ENCODE data around the gene TGFBR3L. TPM values are rescaled to one million over a fixed set of nuclear protein-coding genes. Genes with fewer than 3 reads are reported as not detected.
A peak's percentile ranks its signal among the peaks of the same experiment; 100 is the strongest.

Gene TGFBR3L
- total RNA-seq, 1 experiment from 2014 or later = 4.1 TPM

DNA sequence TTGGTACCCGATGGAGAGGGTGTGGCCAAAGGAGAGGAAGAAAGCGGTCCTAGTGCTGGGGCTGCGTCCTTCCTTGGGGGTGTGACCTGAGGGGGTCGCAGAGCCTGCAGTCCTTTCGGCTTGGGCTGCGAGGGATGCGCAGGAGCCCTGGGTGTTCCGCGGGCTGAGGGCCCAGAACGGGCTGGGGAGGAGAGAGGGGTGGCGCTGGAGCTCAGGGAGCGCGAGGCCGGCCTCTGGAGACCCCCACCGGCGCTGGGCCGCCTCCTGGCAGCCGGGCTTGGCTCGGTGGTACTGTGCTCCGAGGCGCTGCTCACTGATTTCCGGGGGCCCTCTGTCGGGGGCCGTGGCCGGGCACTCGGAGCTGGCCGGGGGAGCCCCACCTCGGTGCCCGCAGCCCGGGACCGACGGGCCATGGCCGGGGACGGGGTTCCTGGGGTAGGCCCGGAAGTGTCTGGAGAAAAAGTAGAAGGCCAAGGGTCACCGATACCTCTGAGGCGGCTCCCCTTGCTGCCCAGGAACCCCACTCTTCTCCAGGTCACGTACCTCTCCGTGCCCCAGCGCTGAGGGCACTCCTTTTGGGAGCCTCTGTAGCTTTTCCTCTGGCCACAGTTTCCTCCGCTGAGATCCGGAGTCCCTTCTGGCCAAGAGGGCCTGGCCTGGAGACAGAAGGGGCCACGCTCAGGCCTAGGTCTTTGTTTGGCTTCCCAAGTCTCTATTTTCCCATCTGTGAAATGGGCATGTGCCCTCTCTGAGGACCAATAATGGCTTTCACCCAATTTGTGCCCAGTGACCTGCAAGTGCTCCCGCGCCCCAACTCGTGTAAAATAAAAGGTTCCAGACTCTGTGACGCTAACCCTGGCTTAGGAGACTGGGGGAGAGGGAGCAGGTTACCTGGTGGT lies 42.1 kb upstream of the TGFBR3L start:
- Mint-ChIP-seq H3K4me3 (peak overlapping the region; percentile 62), H3K36me3 (no peaks in the 10 kb centered on the region), H3K27me3 (ENCODE audit: low read depth) (peaks cover 47% of the 10 kb centered on the region), H3K9me3 (no peaks in the 10 kb centered on the region), H3K4me1 (peaks cover 19% of the 10 kb centered on the region), H3K27ac (no peak overlapping the region; the same call in 1 of the 2 replicates)
- ATAC-seq = no peak
- ChIA-PET POLR2A (interaction anchor here (0.9 kb wide), 1 partner anchor 10 kb away, joined by 4 read pairs; no protein-coding TSS in a partner anchor), CTCF (interaction anchor here (0.7 to 3.8 kb wide), 8 partner anchors 10 to 304 kb away, joined by 3 to 21 read pairs (median 4); partner anchors contain the start of genes MAP2K7 and SNAPC2)
- DNase-seq (ENCODE audit: low spot score) = no peak
- peak; percentile 20; the same call in 1 of the 2 replicates for TF ChIP-seq SP1 (CRISPR knock-in tag; conservative IDR thresholded peaks at IDR 0.05)
- TF ChIP-seq ZNF138 (CRISPR knock-in tag; conservative IDR thresholded peaks at IDR 0.05) = no peak
- peak; percentile 32; the same call in 1 of the 2 replicates for TF ChIP-seq FOXK1 (CRISPR knock-in tag; IDR thresholded peaks at IDR 0.05)
- peak; percentile 68; the same call in 1 of the 2 replicates for TF ChIP-seq GTF2I (CRISPR knock-in tag; conservative IDR thresholded peaks at IDR 0.05)

DNA sequence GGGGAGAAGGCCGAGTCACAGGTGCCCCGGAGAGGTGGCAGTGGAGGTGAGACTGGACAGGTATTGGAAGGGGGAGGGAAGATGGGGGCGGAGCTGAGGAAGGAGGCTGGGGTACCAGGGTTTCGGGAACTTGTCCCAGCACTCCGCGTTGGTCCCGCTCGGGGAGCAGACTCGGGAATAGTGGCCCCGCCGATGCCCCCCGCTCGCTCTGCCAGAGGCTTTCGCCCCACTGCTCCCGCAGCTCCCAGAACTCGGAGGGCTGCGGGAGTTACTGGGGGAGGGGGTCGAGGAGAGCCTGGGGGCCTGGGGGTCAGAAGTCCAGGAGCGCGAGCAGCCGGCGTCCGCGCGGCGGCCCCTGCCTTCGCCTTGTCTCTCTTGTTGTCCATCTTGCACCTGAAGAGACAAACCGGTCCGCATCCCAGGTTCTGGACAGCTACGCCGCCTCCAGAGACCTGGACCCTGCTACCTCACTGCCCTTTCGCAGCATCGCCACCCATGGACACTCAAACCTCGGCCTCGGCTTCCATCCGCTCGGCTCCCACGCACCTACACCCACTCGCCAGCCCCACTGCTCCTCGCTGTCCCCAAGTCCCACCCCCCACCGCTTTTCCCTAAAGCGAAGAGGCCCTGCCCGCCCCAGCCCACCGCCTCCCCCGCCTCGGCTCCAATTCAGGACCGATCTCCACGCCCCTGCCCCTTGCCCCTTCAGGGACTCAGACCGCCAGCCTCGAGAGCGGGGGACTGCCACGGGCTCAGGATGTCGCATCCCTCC lies 41.1 kb upstream of the TGFBR3L start:
- H3K27ac Mint-ChIP-seq = no peak overlapping the region
- DNase-seq (ENCODE audit: low spot score) (no peak), ATAC-seq (no peak)
- peaks cover 19% of the 10 kb centered on the region for H3K4me1 Mint-ChIP-seq
- ChIA-PET POLR2A (interaction anchor here (0.9 kb wide), 1 partner anchor 9 kb away, joined by 4 read pairs; no protein-coding TSS in a partner anchor), CTCF (interaction anchor here (0.7 to 3.8 kb wide), 6 partner anchors 11 to 305 kb away, joined by 3 to 21 read pairs (median 4); partner anchors contain the start of gene SNAPC2)
- no peaks in the 10 kb centered on the region for H3K9me3 Mint-ChIP-seq
- H3K27me3 Mint-ChIP-seq (ENCODE audit: low read depth) = peaks cover 38% of the 10 kb centered on the region
- no peaks in the 10 kb centered on the region for H3K36me3 Mint-ChIP-seq
- no peak for TF ChIP-seq GTF2I (CRISPR knock-in tag; conservative IDR thresholded peaks at IDR 0.05)
- TF ChIP-seq MYBL2 (CRISPR knock-in tag; IDR thresholded peaks at IDR 0.05) = 0 out of 2 replicates have a peak, but pooled peaks have one; percentile 6
- peak overlapping the region; percentile 93 for H3K4me3 Mint-ChIP-seq

DNA sequence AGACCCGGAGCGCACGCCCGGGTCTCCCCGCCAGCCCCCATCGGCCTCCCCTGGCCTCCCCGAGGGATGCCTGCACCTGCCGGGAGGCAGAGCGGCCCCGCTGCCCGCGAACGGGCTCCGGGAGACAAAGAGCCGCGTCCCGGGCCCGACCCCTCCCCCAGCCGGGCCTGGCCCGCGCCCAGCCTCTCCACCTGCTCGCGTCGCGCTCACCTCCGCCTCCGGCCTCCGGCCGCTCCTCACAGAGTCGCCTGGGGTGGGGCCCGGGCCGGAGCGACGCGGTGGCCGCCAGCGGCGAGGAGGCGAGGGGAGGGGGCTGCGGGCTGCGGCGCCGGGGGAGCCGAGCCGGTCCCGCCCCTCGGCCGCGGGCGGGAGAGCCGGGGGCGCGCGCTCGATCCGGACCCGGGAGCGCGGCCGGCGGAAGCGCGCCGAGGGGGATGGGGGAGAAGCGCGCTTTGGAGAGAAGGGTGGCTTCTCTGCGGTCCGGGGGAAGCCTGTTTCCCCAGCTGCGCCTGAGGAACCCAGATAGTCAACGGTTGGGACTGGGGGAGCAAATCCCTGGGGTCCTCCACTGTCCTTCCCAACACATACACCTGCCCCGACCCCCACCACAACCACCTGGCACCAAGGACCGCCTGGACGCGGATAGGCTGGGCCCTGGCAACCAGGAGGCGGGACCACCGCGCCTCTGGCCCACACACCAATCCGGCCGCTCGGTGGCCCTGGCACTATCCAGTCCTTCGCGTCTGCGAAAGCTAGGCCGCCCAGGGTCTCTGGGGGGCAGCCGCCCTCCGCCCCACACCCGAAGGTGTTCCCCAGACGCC lies 40.3 kb upstream of the TGFBR3L start, which contains the start of gene PRR36:
Gene PRR36, minus strand, starts transcription at position 315 of the 821 bp plus-strand sequence. CDS start 701 bp downstream, outside the sequence.
- H3K36me3 Mint-ChIP-seq = no peaks in the 10 kb centered on the region
- no peak within 1 kb of the TSS for H3K27ac Mint-ChIP-seq
- peak; percentile 61 for ATAC-seq
- CTCF ChIA-PET = interaction anchor here (0.7 to 3.8 kb wide), 12 partner anchors 10 to 306 kb away, joined by 3 to 21 read pairs (median 4); partner anchors contain the start of genes LRRC8E and MAP2K7
- H3K4me1 Mint-ChIP-seq = peaks cover 19% of the 10 kb centered on the region
- H3K4me3 Mint-ChIP-seq = peak within 1 kb of the TSS; percentile 93
- POLR2A ChIA-PET = interaction anchor here (0.5 to 1.0 kb wide), 4 partner anchors 11 to 48 kb away, joined by 3 to 5 read pairs (median 3); partner anchors contain the start of gene SNAPC2
- no peaks in the 10 kb centered on the region for H3K9me3 Mint-ChIP-seq
- DNase-seq (ENCODE audit: low spot score) = peak; percentile 88
- H3K27me3 Mint-ChIP-seq (ENCODE audit: low read depth) = peaks cover 36% of the 10 kb centered on the region
- TF ChIP-seq, protein P1, sequence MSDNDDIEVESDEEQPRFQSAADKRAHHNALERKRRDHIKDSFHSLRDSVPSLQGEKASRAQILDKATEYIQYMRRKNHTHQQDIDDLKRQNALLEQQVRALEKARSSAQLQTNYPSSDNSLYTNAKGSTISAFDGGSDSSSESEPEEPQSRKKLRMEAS (CRISPR knock-in tag; IDR thresholded peaks at IDR 0.05) = peak; percentile 60; the same call in 1 of the 2 replicates
- no peak for TF ChIP-seq MXD4 (CRISPR knock-in tag; IDR thresholded peaks at IDR 0.05; ENCODE audit: borderline replicate concordance)
- no peak for TF ChIP-seq ESRRA (CRISPR knock-in tag; IDR thresholded peaks at IDR 0.05; ENCODE audit: borderline replicate concordance)
- no peak for TF ChIP-seq NFATC4 (CRISPR knock-in tag; IDR thresholded peaks at IDR 0.05)
- TF ChIP-seq, protein P2, sequence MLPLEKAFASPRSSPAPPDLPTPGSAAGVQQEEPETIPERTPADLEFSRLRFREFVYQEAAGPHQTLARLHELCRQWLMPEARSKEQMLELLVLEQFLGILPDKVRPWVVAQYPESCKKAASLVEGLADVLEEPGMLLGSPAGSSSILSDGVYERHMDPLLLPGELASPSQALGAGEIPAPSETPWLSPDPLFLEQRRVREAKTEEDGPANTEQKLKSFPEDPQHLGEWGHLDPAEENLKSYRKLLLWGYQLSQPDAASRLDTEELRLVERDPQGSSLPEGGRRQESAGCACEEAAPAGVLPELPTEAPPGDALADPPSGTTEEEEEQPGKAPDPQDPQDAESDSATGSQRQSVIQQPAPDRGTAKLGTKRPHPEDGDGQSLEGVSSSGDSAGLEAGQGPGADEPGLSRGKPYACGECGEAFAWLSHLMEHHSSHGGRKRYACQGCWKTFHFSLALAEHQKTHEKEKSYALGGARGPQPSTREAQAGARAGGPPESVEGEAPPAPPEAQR (CRISPR knock-in tag; IDR thresholded peaks at IDR 0.05) = no peak
- TF ChIP-seq, protein P3, sequence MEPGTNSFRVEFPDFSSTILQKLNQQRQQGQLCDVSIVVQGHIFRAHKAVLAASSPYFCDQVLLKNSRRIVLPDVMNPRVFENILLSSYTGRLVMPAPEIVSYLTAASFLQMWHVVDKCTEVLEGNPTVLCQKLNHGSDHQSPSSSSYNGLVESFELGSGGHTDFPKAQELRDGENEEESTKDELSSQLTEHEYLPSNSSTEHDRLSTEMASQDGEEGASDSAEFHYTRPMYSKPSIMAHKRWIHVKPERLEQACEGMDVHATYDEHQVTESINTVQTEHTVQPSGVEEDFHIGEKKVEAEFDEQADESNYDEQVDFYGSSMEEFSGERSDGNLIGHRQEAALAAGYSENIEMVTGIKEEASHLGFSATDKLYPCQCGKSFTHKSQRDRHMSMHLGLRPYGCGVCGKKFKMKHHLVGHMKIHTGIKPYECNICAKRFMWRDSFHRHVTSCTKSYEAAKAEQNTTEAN (CRISPR knock-in tag; IDR thresholded peaks at IDR 0.05) = no peak
- TF ChIP-seq, protein P4, sequence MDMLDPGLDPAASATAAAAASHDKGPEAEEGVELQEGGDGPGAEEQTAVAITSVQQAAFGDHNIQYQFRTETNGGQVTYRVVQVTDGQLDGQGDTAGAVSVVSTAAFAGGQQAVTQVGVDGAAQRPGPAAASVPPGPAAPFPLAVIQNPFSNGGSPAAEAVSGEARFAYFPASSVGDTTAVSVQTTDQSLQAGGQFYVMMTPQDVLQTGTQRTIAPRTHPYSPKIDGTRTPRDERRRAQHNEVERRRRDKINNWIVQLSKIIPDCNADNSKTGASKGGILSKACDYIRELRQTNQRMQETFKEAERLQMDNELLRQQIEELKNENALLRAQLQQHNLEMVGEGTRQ (CRISPR knock-in tag; IDR thresholded peaks at IDR 0.05) = no peak
- TF ChIP-seq SMAD3 (CRISPR knock-in tag; IDR thresholded peaks at IDR 0.05; ENCODE audit: borderline replicate concordance) = no peak
- peak; percentile 23; the same call in 1 of the 2 replicates for TF ChIP-seq FOXP1 (CRISPR knock-in tag; IDR thresholded peaks at IDR 0.05; ENCODE audit: borderline replicate concordance)
- no peak for TF ChIP-seq OVOL2 (CRISPR knock-in tag; IDR thresholded peaks at IDR 0.05; ENCODE audit: borderline replicate concordance)
- TF ChIP-seq, protein P5, sequence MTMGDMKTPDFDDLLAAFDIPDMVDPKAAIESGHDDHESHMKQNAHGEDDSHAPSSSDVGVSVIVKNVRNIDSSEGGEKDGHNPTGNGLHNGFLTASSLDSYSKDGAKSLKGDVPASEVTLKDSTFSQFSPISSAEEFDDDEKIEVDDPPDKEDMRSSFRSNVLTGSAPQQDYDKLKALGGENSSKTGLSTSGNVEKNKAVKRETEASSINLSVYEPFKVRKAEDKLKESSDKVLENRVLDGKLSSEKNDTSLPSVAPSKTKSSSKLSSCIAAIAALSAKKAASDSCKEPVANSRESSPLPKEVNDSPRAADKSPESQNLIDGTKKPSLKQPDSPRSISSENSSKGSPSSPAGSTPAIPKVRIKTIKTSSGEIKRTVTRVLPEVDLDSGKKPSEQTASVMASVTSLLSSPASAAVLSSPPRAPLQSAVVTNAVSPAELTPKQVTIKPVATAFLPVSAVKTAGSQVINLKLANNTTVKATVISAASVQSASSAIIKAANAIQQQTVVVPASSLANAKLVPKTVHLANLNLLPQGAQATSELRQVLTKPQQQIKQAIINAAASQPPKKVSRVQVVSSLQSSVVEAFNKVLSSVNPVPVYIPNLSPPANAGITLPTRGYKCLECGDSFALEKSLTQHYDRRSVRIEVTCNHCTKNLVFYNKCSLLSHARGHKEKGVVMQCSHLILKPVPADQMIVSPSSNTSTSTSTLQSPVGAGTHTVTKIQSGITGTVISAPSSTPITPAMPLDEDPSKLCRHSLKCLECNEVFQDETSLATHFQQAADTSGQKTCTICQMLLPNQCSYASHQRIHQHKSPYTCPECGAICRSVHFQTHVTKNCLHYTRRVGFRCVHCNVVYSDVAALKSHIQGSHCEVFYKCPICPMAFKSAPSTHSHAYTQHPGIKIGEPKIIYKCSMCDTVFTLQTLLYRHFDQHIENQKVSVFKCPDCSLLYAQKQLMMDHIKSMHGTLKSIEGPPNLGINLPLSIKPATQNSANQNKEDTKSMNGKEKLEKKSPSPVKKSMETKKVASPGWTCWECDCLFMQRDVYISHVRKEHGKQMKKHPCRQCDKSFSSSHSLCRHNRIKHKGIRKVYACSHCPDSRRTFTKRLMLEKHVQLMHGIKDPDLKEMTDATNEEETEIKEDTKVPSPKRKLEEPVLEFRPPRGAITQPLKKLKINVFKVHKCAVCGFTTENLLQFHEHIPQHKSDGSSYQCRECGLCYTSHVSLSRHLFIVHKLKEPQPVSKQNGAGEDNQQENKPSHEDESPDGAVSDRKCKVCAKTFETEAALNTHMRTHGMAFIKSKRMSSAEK (CRISPR knock-in tag; IDR thresholded peaks at IDR 0.05; ENCODE audit: borderline replicate concordance) = no peak
- no peak for TF ChIP-seq GABPB1 (CRISPR knock-in tag; IDR thresholded peaks at IDR 0.05)
- no peak for TF ChIP-seq CREM (CRISPR knock-in tag; IDR thresholded peaks at IDR 0.05)
- TF ChIP-seq SP1 (CRISPR knock-in tag; conservative IDR thresholded peaks at IDR 0.05) = peak; percentile 64
